ENCODE measurements around the gene SFSWAP. TPM values are rescaled to one million over a fixed set of nuclear protein-coding genes. Genes with fewer than 3 reads are reported as not detected.
A peak's percentile ranks its signal among the peaks of the same experiment; 100 is the strongest.

Gene SFSWAP
- total RNA-seq, 1 experiment from 2014 or later, result 48.1 TPM

DNA sequence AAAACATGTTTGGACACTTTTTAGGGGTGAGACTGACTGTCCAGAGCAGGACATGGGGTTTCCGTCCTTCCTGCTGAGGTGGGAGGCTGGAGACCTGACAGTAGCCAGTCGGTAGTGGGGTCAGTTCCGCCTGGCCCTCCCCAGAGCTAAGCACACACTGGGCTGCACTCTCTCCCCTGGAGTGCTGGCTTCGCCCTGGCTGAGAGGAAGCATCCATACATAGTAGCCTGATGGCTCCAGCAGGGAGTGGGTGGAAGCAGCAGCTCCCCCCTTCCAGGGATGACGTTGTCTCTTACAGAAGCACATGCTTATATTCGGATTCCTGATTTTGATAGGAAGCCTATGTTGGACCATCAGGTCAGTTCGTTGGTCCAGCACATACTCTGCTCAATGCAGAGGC is 40.4 kb downstream of the SFSWAP start:
- Histone ChIP-seq H3K79me1 (ENCODE audit: insufficient read depth, low read depth, low read length, poor library complexity, severe bottlenecking) (no peaks in the 10 kb centered on the region), H2BK5ac (ENCODE audit: insufficient read length, low read length) (no peak overlapping the region), H2BK12ac (ENCODE audit: insufficient read length, low read depth, low read length) (no peak overlapping the region), H2AFZ (ENCODE audit: low read length) (no peak overlapping the region), H3K23me2 (ENCODE audit: insufficient read length, low read depth, low read length, poor library complexity, severe bottlenecking) (no peaks in the 10 kb centered on the region), H4K8ac (replicated peaks; ENCODE audit: insufficient read length, low read depth, low read length) (no peak overlapping the region), H3K18ac (ENCODE audit: insufficient read length, low read depth, low read length) (no peak overlapping the region), H2BK120ac (ENCODE audit: low read depth, low read length, poor library complexity, severe bottlenecking) (no peak overlapping the region), H3T11ph (ENCODE audit: low read length) (no peak overlapping the region), H3K14ac (ENCODE audit: insufficient read depth, low read length) (no peak overlapping the region), H3K79me2 (ENCODE audit: insufficient read depth, low read length) (no peaks in the 10 kb centered on the region), H2BK20ac (ENCODE audit: low read depth, low read length, poor library complexity, severe bottlenecking) (no peak overlapping the region), H3K56ac (ENCODE audit: insufficient read length, low read depth, low read length) (no peak overlapping the region), H3K27ac (ENCODE audit: insufficient read length, low read depth, low read length) (no peak overlapping the region), H2BK15ac (ENCODE audit: low read depth, low read length) (no peak overlapping the region), H3K4ac (ENCODE audit: low read depth, low read length) (no peak overlapping the region), H4K5ac (ENCODE audit: insufficient read length, low read depth, low read length) (no peak overlapping the region), H2AK5ac (ENCODE audit: insufficient read length, low read length) (no peak overlapping the region), H4K91ac (ENCODE audit: insufficient read length, low read depth, low read length) (no peak overlapping the region), H3K4me2 (ENCODE audit: insufficient read depth, insufficient read length, low read length) (no peak overlapping the region), H3K23ac (ENCODE audit: insufficient read length, low read depth, low read length) (no peak overlapping the region), H3K9ac (ENCODE audit: extremely low read depth, insufficient read length, low read length) (no peak overlapping the region), H3K4me1 (ENCODE audit: insufficient read depth, low read length) (peaks cover 7% of the 10 kb centered on the region; the same call in 1 of the 2 replicates), H3K27me3 (ENCODE audit: insufficient read depth, low read length) (no peaks in the 10 kb centered on the region), H4K20me1 (ENCODE audit: control insufficient read depth, insufficient read depth, insufficient read length) (peaks cover 4% of the 10 kb centered on the region), H3K9me3 (ENCODE audit: control insufficient read depth, low read depth, low read length) (no peaks in the 10 kb centered on the region)
- peak; percentile 25 for DNase-seq
- H3K36me3 Mint-ChIP-seq (ENCODE audit: insufficient read depth in 1 of 3, low read depth in 3 of 3), result peaks cover 44 to 70% (median 55%) of the 10 kb centered on the region in 3 experiments; a peak in 6 of 7 replicates
- H3K4me3 Mint-ChIP-seq, result no peak overlapping the region; a peak in 1 of 5 replicates
- no peaks in the 10 kb centered on the region; a peak in 1 of 5 replicates for H3K9me3 Mint-ChIP-seq
- peak overlapping the region; percentile 70 to 93 (median 77); a peak in 6 of 7 replicates for H3K27ac Mint-ChIP-seq
- H3K27me3 Mint-ChIP-seq (ENCODE audit: low read depth), result no peaks in the 10 kb centered on the region
- no CpG with 5 or more reads among the region's 7 CpGs for WGBS (ENCODE audit: extremely low coverage, insufficient read length, low lambda C conversion rate)
- peaks cover 23 to 31% of the 10 kb centered on the region in 2 experiments for H3K4me1 Mint-ChIP-seq
- TF ChIP-seq, protein P1, sequence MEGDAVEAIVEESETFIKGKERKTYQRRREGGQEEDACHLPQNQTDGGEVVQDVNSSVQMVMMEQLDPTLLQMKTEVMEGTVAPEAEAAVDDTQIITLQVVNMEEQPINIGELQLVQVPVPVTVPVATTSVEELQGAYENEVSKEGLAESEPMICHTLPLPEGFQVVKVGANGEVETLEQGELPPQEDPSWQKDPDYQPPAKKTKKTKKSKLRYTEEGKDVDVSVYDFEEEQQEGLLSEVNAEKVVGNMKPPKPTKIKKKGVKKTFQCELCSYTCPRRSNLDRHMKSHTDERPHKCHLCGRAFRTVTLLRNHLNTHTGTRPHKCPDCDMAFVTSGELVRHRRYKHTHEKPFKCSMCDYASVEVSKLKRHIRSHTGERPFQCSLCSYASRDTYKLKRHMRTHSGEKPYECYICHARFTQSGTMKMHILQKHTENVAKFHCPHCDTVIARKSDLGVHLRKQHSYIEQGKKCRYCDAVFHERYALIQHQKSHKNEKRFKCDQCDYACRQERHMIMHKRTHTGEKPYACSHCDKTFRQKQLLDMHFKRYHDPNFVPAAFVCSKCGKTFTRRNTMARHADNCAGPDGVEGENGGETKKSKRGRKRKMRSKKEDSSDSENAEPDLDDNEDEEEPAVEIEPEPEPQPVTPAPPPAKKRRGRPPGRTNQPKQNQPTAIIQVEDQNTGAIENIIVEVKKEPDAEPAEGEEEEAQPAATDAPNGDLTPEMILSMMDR (conservative IDR thresholded peaks at IDR 0.05), result no peak

All from H9 (cell line).